NCI-H187 (cell line): ENCODE measurements around the gene PPARD.
"Not testable (repeated sequence)": the region's sequence is repeated elsewhere in the genome, so short reads cannot be mapped to it uniquely, and the experiment has no call there.

Experiments used
- DNase-seq, 2 experiments: peaks; one replicate each; lab custom pipeline; 2025; lab: John Stamatoyannopoulos, UW

The PPARD gene

GRCh38 chr6:35312076-35312800 is 30.1 kb upstream of the PPARD start:
- no peak for DNase-seq

- DNase-seq = no peak
Observed at GRCh38 chr6:35312807-35313206, 29.6 kb upstream of the PPARD start.

GRCh38 chr6:35317483-35318195 is 24.7 kb upstream of the PPARD start:
- DNase-seq = no peak

- DNase-seq = peak; percentile 84
Observed at GRCh38 chr6:35318196-35319171, 23.9 kb upstream of the PPARD start.

GRCh38 chr6:35319346-35320030 is 22.9 kb upstream of the PPARD start:
- DNase-seq = no peak

DNA sequence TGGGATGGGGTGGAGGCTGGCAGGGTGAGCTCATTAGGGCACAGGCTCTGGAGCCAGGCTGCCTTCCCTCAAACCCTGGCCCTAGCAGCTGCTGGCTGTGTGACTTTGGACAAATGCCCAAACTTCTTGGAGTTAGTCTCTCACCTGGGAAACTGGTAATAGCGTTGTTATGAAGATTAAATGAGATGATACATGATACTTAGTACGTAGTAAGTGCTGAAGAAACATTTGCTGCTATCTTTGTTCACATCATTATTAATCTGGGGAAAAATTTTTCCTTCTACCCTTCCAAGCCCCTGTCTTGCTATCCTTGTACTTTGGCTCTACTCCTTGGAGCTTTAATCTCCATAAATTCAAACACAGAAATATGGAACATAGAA is 22.3 kb upstream of the PPARD start:
- no peak for DNase-seq

DNA sequence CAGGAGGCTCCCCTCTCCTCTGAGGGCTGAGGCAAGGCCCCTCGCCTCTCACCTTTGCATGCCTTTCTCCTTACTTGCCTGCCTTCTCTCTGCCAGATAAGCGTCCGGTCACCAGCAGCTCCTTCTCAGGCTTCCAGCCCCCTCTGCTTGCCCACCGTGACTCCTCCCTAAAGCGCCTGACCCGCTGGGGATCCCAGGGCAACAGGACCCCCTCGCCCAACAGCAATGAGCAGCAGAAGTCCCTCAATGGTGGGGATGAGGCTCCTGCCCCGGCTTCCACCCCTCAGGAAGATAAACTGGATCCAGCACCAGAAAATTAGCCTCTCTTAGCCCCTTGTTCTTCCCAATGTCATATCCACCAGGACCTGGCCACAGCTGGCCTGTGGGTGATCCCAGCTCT is 21.3 kb upstream of the PPARD start:
- no peak for DNase-seq

DNA sequence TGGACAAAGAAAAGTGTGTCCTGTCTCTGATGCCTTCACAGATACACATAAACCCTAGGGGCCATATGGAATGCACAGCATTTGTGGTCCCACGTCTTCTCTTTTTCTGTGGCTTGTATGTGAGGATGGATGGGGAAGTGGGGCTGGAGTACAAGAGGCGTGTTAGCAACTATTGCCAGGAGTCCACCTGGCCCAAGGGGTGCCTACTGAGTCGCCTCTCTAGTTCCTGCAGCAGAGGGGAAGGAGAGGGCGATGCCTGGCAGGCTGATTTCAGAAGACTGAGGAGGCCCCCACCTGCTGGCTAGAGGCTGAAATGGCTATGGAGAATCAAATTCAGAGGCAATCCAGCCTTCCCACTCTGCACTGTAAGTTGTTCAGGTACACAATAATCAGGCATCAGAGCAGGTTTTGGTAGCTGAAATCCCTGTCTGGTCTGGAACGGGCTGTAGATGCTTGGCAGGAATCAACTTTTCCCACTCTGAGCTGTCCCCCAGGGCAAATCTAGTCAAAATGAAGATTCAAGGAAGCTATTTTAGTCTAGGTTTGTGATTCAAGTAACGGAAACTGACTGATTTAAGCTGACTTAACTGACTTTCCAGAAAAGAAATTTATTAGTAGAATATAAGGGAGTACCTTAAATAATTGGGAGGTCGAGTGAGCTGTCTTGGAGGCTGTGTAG is 14.9 kb upstream of the PPARD start:
- no peak for DNase-seq

- no peak for DNase-seq
Observed at GRCh38 chr6:35328108-35328723, 14.1 kb upstream of the PPARD start.

- DNase-seq = not testable (repeated sequence)
Observed at GRCh38 chr6:35328965-35329364, 13.4 kb upstream of the PPARD start.

DNA sequence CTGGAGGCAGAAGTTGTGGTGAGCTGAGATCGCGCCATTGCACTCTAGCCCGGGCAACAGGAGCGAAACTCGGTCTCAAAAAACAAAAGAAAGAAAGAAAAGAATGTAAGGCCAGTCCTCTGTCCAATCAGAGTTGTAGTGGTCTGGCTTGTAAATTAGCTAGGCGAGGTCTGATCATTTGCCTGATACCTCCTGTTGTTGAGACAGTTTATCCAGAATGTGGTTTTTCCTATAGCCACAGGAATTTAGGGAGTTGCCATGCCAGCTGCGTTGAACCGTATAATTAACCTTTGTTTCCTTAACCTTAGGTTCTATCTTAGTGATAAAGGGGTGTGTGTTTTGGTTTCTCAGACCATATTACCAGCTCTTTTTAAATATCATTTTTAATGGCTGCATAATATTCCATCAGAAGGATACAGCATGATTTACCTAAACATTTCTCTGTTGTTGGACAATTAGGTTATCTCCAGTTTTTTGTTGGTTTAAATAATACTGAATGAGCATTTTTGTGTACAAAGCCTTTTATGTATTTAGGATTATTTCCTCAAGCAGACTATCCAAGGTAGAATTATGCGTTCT is 11.7 kb upstream of the PPARD start:
- DNase-seq = no peak

DNA sequence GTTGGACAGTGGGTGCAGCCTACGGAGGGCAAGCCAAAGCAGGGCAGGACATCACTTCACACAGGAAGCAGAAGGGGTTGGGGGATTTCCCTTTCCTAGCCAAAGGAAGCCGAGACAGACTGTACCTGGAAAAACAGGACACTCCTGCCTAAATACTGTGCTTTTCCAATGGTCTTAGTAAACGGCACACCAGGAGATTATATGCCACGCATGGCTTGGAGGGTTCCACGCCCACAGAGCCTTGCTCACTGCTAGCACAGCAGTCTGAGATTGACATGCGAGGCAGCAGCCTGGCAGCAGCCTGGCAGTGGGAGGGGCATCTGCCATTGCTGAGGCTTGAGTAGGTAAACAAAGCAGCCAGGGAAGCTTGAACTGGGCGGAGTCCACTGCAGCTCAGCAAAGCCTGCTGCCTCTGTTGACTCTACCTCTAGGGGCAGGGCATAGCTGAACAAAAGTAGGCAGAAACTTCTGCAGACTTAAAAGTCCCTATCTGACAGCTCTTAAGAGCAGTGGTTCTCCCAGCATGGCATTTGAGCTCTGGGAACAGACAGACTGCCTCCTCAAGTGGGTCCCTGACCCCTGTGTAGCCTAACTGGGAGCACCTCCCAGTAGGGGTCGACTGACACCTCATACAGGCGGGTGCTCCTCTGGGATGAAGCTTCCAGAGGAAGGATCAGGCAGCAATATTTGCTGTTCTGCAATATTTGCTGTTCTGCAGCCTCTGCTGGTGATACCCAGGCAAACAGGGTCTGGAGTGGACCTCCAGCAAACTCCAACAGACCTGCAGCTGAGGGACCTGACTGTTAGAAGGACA is 10.1 kb upstream of the PPARD start:
- DNase-seq = peak; percentile 26 to 44

DNA sequence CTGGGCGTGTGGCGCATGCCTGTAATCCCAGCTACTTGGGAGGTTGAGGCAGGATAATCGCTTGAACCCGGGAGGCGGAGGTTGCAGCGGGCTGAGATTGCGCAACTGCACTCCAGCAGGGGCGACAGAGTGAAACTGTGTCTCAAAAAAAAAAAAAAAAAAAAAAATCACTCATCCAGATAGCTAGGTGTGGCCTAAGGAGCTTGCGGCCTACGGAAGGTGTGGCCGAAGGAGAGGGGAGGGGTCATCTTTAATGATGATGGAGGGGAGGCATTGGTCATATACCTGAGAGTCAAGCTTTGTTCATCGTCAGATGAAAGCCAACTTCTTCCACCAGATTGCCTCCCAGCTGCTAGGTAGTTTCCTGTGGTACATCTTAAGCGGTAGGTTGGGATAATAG is 801 bp upstream of the PPARD start:
- DNase-seq = no peak

- DNase-seq = no peak
Observed at GRCh38 chr6:35343092-35343834, 905 bp downstream of the PPARD start.

DNA sequence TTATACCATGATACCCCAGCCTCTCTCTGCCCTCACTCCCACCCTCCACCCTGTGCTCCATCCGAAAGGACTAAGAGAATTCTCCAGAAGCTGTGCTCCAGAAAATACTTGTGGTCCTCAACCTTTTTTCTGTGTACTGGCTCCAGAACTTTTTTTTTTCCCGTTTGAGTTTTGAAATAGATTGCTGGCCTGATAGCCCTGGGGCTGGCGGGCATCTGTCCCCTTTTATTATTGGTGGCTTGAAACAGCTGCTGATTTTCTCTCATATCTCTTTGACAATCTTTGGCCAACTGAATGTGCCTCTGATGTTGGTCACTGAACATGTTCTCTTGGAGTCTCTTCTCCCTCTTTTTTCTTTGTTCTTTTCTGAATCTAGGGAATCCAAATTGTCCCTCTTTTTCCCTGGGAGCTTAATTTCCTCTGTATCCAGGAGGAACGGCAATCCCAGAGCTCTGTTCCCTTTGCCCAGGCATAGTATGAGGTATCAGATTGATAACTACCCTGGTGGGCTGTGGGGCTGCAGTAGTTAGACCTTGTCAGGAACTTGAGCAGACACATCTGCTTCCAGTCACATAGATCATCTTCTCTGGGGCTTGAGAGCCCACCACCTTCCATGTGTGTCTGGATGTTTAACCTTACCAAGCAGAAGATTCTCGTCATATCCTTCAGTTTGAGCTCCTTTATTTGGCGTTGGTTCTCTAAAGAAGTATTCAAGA is 1.6 kb downstream of the PPARD start:
- no peak for DNase-seq

DNA sequence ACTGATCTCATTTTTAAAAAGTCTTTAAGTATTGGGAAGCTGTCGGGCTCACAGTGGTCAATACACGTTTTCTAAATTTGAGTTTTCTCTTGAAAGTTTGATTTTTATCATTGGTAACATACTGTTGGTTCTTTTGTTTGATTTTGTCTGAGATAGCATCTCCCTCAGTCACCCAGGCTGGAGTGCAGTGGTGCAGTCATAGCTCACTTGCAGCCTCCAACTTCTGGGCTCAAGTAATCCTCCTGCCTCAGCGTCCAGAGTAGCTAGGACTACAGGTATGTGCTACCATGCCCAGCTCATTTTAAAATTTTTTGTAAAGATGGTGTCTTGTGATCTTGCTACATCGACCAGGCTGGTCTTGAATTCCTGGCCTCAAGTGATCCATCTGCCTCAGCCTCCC is 9.1 kb downstream of the PPARD start:
- DNase-seq = no peak

DNA sequence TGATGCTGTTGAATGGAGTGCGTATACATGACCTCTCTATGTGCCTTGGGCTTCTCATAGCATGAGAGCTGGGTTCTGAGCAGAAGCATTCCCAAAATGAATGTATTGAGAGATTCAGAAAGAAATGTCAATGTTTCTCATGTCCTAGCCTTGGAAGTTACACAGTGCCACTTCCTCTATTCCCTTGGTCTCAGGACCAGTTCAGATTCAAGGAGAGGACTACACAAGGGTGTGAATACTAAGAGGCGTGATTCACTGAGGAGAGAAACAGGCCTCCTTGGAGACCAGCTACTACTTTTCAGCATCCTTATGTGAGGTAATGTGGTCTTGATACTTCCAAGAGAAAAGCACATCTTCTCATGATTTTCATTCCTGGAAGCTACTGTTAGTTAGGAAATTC is 10.4 kb downstream of the PPARD start:
- no peak for DNase-seq
